Stimulated activated CD8-positive, alpha-beta memory T cell treated with anti-CD3 and anti-CD28 coated beads, Interleukin-15, amount 100 ng/mL, for 48 hours (primary cell): ENCODE results near the gene PLPPR2.
"Not testable (repeated sequence)": the region's sequence is repeated elsewhere in the genome, so short reads cannot be mapped to it uniquely, and the experiment has no call there.

Experiments used
- DNase-seq, 2 donors: peaks; one replicate each; pipeline ENCODE4 v3.0.0-alpha.2; 2020; ENCODE audit warnings: low read depth in 2 of 2

Gene PLPPR2

DNA sequence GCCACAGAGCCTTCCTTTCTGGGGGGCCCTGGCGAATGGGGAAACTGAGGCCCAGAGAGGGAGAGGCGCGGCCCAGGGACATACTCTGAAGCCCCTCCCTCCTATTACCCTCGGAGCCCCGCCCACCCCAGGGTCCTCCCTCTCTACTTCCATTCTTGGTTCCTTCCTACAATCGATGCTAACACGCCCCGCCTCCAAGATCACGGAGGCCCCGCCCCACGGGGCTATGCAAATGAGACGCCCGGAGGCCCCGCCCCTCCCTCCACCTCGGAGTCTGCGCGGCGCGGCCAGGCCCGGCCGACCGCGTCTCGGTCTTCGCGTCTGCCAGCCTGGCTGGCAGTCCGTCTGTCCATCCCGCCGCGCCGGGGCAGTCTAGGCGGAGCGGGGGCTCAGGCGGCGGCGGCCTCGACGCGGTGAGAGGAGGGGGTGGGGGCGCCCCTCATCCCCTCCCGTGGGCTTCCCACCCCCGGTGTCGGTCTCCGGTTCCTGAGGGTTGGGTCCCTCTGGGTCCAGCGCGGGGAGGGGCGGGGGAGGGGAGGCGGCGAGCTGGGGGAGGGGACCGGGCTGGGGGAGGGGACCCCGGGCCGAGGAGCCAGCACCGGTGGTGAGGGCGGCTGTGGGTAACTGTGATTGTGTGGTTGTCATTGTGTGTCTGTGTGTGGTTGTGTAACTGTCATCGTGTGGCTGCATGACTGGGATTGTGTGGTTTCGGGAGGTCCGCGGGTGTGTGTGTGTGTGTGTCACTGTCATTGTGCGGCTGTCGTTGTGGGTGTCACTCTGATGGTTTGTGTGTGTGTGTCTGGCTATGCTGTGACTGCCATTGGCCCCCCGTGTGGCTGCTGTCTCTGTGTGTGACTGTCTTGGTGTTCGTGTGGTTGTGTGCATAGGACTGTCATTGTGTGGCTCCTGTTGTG is at the start of gene PLPPR2:
TSS of gene PLPPR2 (plus strand) at position 273 of the 914 bp plus-strand sequence. CDS start 2,242 bp downstream, outside the sequence.
- DNase-seq = peak; percentile 65 to 77

DNA sequence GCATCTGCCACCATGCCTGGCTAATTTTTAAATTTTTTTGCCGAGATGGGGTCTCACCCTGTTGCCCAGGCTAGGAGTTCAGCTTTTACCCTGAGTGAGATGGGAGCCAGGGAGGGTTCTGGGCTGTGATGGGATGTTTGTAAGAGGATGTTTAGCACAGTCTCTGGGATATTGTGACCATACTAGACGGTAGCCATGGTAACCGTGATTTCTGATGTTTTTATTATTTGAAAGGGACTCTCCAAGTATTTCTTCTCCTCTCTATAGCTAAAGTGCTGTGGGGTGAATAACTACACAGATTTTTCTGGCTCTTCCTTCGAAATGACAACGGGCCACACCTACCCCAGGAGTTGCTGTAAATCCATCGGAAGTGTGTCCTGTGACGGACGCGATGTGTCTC is 48.9 kb upstream of the PLPPR2 start:
- DNase-seq = no peak

- not testable (repeated sequence) for DNase-seq
Measured at GRCh38 chr19:11320278-11320995, 34.8 kb upstream of the PLPPR2 start.

DNA sequence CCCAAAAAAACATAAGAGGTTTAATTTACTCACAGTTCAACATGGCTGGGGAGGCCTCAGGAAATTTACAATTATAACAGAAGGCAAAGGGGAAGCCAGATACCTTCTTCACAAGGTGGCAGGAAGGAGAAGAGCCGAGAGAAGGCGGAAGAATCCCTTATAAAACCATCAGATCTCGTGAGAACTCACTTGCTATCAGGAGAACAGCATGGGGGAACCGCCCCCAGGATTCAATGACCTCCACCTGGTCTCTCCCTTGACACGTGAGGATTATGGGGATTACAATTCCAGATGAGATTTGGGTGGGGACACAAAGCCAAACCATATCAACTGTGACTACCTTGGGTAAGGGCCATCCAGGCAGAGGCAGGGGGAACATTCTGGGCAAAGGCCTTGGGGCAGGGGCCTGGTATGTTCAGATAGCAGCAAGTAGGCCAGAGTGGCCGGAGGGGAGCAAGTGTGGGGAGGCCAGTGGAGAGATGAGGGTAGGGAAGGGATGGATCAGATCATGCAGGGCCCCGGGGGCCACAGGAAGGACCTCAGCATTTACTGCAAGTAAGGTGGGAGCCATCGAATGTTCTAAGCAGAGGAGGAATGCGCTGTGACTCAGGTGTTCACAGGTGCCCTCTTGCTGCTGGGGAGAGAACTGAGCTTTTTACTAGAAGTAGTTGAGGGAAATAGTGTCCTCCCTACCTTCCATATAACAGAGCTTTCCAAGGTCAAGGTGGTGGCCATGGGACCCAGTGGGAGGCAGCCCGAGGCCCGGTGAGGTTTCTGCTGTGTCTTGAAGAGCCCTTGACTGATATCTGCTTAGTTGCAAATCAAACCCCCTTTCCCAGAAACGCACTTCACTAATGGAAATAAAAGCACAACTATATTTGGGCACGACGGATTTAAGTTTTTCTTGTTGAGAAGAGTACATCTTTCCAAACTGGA is 33.8 kb upstream of the PLPPR2 start:
- DNase-seq = no peak

GRCh38 chr19:11322269-11323024 is 32.8 kb upstream of the PLPPR2 start:
- DNase-seq = no peak

- DNase-seq = no peak
Measured at GRCh38 chr19:11323601-11324078, 31.6 kb upstream of the PLPPR2 start.

GRCh38 chr19:11324079-11324661 is 31.1 kb upstream of the PLPPR2 start:
- DNase-seq = peak in 1 of 2 donors; percentile 10

DNA sequence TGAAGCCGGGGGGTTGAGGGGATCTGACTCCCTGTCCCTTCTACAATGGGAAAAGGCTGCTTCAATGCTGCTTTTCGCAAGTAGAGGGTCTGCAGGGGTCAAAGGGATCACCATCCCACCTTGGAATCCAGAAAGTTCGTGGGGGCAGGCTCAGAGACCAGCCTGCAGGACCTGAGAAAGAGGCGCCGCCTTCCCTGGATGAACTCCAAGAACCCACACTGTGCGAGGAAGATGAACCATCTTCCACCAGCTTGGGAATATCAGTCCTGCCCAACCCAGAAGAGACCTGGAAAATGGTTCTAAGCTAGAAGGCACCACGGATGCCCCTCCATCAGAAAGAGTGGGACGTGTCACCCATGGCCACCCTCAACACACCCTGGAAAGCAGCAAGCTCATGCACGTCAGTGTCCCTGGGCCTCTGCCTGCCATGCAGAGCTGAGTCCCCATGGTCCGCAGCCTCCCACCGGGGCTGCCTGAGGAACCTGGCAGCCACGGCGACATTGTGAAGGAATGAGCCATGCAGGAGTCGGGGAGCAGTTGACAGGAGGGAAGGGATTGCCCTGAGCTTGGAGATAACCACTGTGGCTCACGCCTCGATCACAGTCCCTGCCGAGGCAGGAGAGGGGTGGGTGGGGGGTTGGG is 30.4 kb upstream of the PLPPR2 start:
- DNase-seq = no peak

GRCh38 chr19:11325544-11325943 is 29.7 kb upstream of the PLPPR2 start:
- DNase-seq = no peak

GRCh38 chr19:11330127-11330526 is 25.1 kb upstream of the PLPPR2 start:
- DNase-seq = no peak

- DNase-seq = no peak
Measured at GRCh38 chr19:11331502-11331901, 23.7 kb upstream of the PLPPR2 start.

- DNase-seq = no peak
Measured at GRCh38 chr19:11332822-11333221, 22.4 kb upstream of the PLPPR2 start.

DNA sequence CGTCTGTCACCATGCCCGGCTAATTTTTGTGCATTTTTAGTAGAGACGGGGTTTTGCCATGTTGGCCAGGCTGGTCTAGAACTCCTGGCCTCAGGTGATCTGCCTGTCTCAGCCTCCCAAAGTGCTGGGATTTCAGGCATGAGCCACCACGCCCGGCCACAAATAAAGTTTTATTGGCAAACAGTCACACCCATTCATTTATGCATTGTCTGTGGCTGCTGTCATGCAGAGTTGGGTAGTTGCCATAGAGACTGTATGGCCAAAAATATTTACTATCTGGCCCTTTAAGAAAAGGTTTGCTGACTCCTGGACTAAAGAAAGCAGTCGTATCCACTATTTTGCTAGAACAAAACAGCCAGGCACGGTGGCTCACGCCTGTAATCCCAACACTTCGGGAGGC is 21.4 kb upstream of the PLPPR2 start:
- DNase-seq = not testable (repeated sequence)

- no peak for DNase-seq
Measured at GRCh38 chr19:11335449-11336146, 19.6 kb upstream of the PLPPR2 start.

GRCh38 chr19:11337080-11337479 is 18.2 kb upstream of the PLPPR2 start:
- no peak for DNase-seq

- DNase-seq = no peak
Measured at GRCh38 chr19:11338121-11338520, 17.1 kb upstream of the PLPPR2 start.

GRCh38 chr19:11338569-11339253 is 16.5 kb upstream of the PLPPR2 start:
- DNase-seq = no peak

DNA sequence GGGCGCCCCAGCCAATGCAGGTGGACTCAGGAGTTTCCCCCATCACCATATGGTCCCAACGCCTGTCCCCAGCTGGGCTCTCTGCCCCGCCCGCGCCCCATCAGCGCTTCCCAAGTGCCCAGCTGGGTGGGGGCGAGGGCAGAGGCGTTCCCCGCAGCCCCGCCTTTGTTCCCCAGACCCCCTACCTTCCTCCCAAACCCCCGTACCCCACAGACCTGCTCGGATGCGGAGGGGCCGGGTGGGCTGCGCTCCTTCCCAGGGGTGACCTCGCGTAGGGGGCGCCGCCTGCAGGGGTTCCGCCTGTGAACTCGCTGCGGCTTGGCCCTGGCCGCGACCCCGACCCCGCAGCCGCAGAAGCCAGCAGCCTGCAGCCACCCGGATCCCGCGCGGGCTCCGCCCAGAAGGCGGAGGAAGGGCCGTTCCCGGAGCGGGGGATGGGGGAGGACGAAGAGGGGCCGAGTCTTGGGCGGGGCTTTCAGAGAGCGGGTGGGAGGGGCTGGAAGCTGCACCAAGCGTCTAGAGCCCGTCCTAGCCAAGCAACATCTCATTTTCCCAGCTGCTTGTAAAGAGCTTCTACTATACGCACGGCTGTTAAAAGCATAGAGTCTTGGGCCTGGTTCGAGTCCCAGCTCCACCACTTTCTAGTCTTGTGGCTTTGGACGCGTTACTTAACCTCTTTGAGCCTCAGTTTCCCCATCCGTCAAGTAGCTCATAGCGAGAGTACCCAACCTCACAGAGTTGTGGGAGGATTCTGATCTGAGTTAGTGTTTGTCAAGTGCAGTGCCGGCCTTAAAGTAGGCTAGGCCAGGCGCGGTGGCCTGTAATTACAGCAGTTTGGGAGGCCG is 15.8 kb upstream of the PLPPR2 start, which contains the start of gene RAB3D:
TSS of gene RAB3D (minus strand) at position 404 of the 845 bp plus-strand sequence. CDS start 2,258 bp downstream, outside the sequence.
- peak; percentile 77 to 78 for DNase-seq
